IMR-90 (cell line): ENCODE results near the gene PLBD1. TPM values are rescaled to one million over a fixed set of nuclear protein-coding genes. Genes with fewer than 3 reads are reported as not detected.

Experiments used
- ATAC-seq: fragments of 200-7000 bp; cut with Tn5 transposase; 2 replicates; pipeline ENCODE4 v1.9.1; 2020; ENCODE audit warnings: low read depth, mild to moderate bottlenecking, moderate library complexity
- BruUV-seq: library from RNA; stranded (reverse); fragments of 400-500 nt; replicated peaks from 2 replicates; lab custom pipeline; 2021; lab: Mats Ljungman, UMichigan
- CTCF ChIA-PET: fragments of 300-600 bp; formaldehyde crosslinking; extraction: SDS; loops from one replicate; lab custom pipeline; 2021; ENCODE audit warnings: antibody characterized with exemption; lab: Yijun Ruan, JAX
- POLR2A ChIA-PET: fragments of 300-600 bp; sonication (Branson Sonifier 250); formaldehyde crosslinking; loops from one replicate; lab custom pipeline; 2022; ENCODE audit warnings: antibody characterized with exemption; ENCODE audit not compliant: unreplicated experiment; lab: Charles Lee
- DNase-seq: peaks from one replicate; pipeline ENCODE4 v3.0.0; 2013
- H2AFZ ChIP-seq: replicated peaks from 2 replicates; pipeline ENCODE3; 2013; ENCODE audit warnings: low read length, mild to moderate bottlenecking; ENCODE audit not compliant: poor library complexity
- H2AK5ac ChIP-seq: 2 replicates; pipeline ENCODE4 v1.6.1; 2013; ENCODE audit warnings: low read depth, low read length, inconsistent platforms
- H2AK9ac ChIP-seq: replicated peaks from 2 replicates; pipeline ENCODE3; 2013; ENCODE audit warnings: mild to moderate bottlenecking, low read depth, low read length, moderate library complexity; ENCODE audit not compliant: poor library complexity
- H2BK120ac ChIP-seq: 2 replicates; pipeline ENCODE4 v1.6.1; 2013; ENCODE audit warnings: low read depth, low read length, inconsistent platforms
- H2BK15ac ChIP-seq: 3 replicates; pipeline ENCODE4 v1.6.1; 2013; ENCODE audit warnings: low read depth, low read length, inconsistent platforms
- H2BK20ac ChIP-seq: 2 replicates; pipeline ENCODE4 v1.6.1; 2013; ENCODE audit warnings: low read depth, mild to moderate bottlenecking, inconsistent platforms, low read length, moderate library complexity
- H2BK5ac ChIP-seq: 2 replicates; pipeline ENCODE4 v1.6.1; 2013; ENCODE audit warnings: mild to moderate bottlenecking, low read depth, low read length, inconsistent platforms; ENCODE audit not compliant: poor library complexity, severe bottlenecking
- H3K14ac ChIP-seq: replicated peaks from 2 replicates; pipeline ENCODE4 v1.6.1; 2013; ENCODE audit warnings: low read depth, low read length, inconsistent platforms
- H3K18ac ChIP-seq: 2 replicates; pipeline ENCODE4 v1.6.1; 2013; ENCODE audit warnings: low read depth, low read length, control low read depth
- H3K23ac ChIP-seq: 2 replicates; pipeline ENCODE4 v1.6.1; 2013; ENCODE audit warnings: low read depth, low read length, inconsistent platforms
- H3K27ac ChIP-seq: 2 replicates; pipeline ENCODE4 v1.5.1; 2013; ENCODE audit warnings: mild to moderate bottlenecking, control low read depth, low read length; ENCODE audit not compliant: insufficient read depth
- H3K27me3 ChIP-seq: 2 replicates; pipeline ENCODE4 v1.6.1; 2013; ENCODE audit warnings: low read length; ENCODE audit not compliant: control insufficient read depth, insufficient read depth
- H3K36me3 ChIP-seq: 2 replicates; pipeline ENCODE4 v1.6.1; 2013; ENCODE audit warnings: low read length, mixed read lengths; ENCODE audit not compliant: control insufficient read depth, insufficient read depth
- H3K4ac ChIP-seq: 2 replicates; pipeline ENCODE4 v1.6.1; 2013; ENCODE audit warnings: low read depth, low read length, inconsistent platforms
- H3K4me1 ChIP-seq: 2 replicates; pipeline ENCODE4 v1.6.1; 2013; ENCODE audit warnings: low read length, mixed read lengths; ENCODE audit not compliant: control insufficient read depth, insufficient read depth
- H3K4me2 ChIP-seq: 2 replicates; pipeline ENCODE4 v1.6.1; 2013; ENCODE audit warnings: low read depth, mild to moderate bottlenecking, control low read depth, low read length, moderate library complexity
- H3K4me3 ChIP-seq: 2 replicates; pipeline ENCODE4 v1.5.1; 2013; ENCODE audit warnings: low read depth, mild to moderate bottlenecking, control low read depth, low read length, moderate library complexity; ENCODE audit not compliant: insufficient read depth
- H3K56ac ChIP-seq: 2 replicates; pipeline ENCODE4 v1.6.1; 2013; ENCODE audit warnings: low read length, inconsistent platforms; ENCODE audit not compliant: insufficient read depth; ENCODE audit errors: extremely low read depth
- H3K79me1 ChIP-seq, 2 experiments: 2 replicates each; pipeline ENCODE4 v1.6.1; 2013; ENCODE audit warnings: low read length in 2 of 2, inconsistent platforms in 1 of 2, low read depth in 1 of 2
- H3K9ac ChIP-seq: 2 replicates; pipeline ENCODE4 v1.6.1; 2013; ENCODE audit warnings: low read depth, low read length, control low read depth
- H3K9me1 ChIP-seq: 2 replicates; pipeline ENCODE4 v1.6.1; 2013; ENCODE audit warnings: low read length, inconsistent platforms; ENCODE audit not compliant: insufficient read depth
- H3K9me3 ChIP-seq: 2 replicates; pipeline ENCODE4 v1.6.1; 2013; ENCODE audit warnings: low read length; ENCODE audit not compliant: control insufficient read depth, insufficient read depth
- H4K20me1 ChIP-seq: 2 replicates; pipeline ENCODE4 v1.6.1; 2013; ENCODE audit warnings: low read length, inconsistent platforms; ENCODE audit not compliant: insufficient read depth
- H4K5ac ChIP-seq: 2 replicates; pipeline ENCODE4 v1.6.1; 2013; ENCODE audit warnings: mild to moderate bottlenecking, low read depth, low read length, control low read depth
- H4K8ac ChIP-seq, 2 experiments: 2 replicates each; pipeline ENCODE4 v1.6.1; 2013; ENCODE audit warnings: low read depth in 2 of 2, low read length in 2 of 2, control low read depth in 1 of 2, inconsistent platforms in 1 of 2
- H4K91ac ChIP-seq: 2 replicates; pipeline ENCODE4 v1.6.1; 2013; ENCODE audit warnings: low read depth, low read length, inconsistent platforms; ENCODE audit not compliant: insufficient read depth
- CEBPB ChIP-seq: IDR thresholded peaks from 2 replicates; pipeline ENCODE4 v1.6.1; 2012; ENCODE audit warnings: low read depth, low read length, improper control_type of control experiment
- ELK1 ChIP-seq: fragments of 150-350 bp; IDR thresholded peaks from 2 replicates; pipeline ENCODE4 v1.6.1; 2016; ENCODE audit warnings: low read depth, mild to moderate bottlenecking, low read length, moderate library complexity, borderline replicate concordance
- FOS ChIP-seq: fragments of 150-350 bp; IDR thresholded peaks from 2 replicates; pipeline ENCODE4 v1.6.1; 2016; ENCODE audit warnings: low read depth, low read length
- MAZ ChIP-seq: IDR thresholded peaks from 2 replicates; pipeline ENCODE4 v1.6.1; 2012; ENCODE audit warnings: low read depth, mild to moderate bottlenecking, low read length, improper control_type of control experiment, moderate library complexity, borderline replicate concordance
- RAD21 ChIP-seq: IDR thresholded peaks from 2 replicates; pipeline ENCODE4 v1.6.1; 2012; ENCODE audit warnings: low read length, improper control_type of control experiment
- RCOR1 ChIP-seq: IDR thresholded peaks from 2 replicates; pipeline ENCODE4 v1.6.1; 2012; ENCODE audit warnings: mild to moderate bottlenecking, low read length, improper control_type of control experiment; ENCODE audit not compliant: insufficient replicate concordance
- SMC3 ChIP-seq: fragments of 150-350 bp; IDR thresholded peaks from 2 replicates; pipeline ENCODE4 v1.6.1; 2016; ENCODE audit warnings: low read depth, mild to moderate bottlenecking, antibody characterized with exemption, low read length, moderate library complexity
- USF2 ChIP-seq: fragments of 150-350 bp; IDR thresholded peaks from 2 replicates; pipeline ENCODE4 v1.6.1; 2017; ENCODE audit warnings: mild to moderate bottlenecking, antibody characterized with exemption, low read length, low read depth
- WGBS, 2 experiments: methylation state at CpG; one replicate each; pipeline versions ENCODE4 v1.1.5 to v1.1.7; 2013; ENCODE audit warnings: missing lambda C conversion rate in 2 of 2; ENCODE audit not compliant: insufficient read length in 1 of 2; ENCODE audit errors: extremely low coverage in 2 of 2; 5-methylcytosine and 5-hydroxymethylcytosine counted together
- dilution Hi-C: fragments of 300-500 bp; cut with HindIII; formaldehyde crosslinking; loops from one replicate; pipeline ENCODE4 v1.14.3; 2018; ENCODE audit warnings: low sequenced_read_pairs; ENCODE audit not compliant: unreplicated experiment
- in situ Hi-C: fragments of 300-500 bp; cut with MboI; formaldehyde crosslinking; loops from 3 replicates; pipeline ENCODE4 v1.14.3; 2019; ENCODE audit warnings: low sequenced_read_pairs, inconsistent platforms, mixed read lengths
- intact Hi-C: fragments of 100-400 bp; cut with micrococcal nuclease; formaldehyde crosslinking; loops from 2 replicates; pipeline ENCODE4 v1.10.0; 2022
- polyA plus RNA-seq, 3 experiments: library from polyadenylated mRNA; depleted of rRNA; stranded (reverse); fragments of >200 nt; gene quantifications; 2 replicates each; pipeline ENCODE4 v1.2.3, GENCODE V29; 2012; ENCODE audit warnings: low replicate concordance in 1 of 3
- total RNA-seq: library from RNA; depleted of rRNA; stranded (reverse); fragments of >200 nt; gene quantifications from 2 replicates; pipeline ENCODE4 v1.2.3, GENCODE V29; 2012

The PLBD1 gene
- total and polyA plus RNA-seq, 2 of the 4 experiments (the other 2 are of a cell fraction), result under 0.01 TPM; not detected in 1

GRCh38 chr12:14564336-14564959 is 3.2 kb downstream of the PLBD1 start:
- TF ChIP-seq FOS (no peak), RCOR1 (no peak), CEBPB (no peak), RAD21 (no peak), SMC3 (no peak), ELK1 (no peak), USF2 (no peak), MAZ (no peak)
- POLR2A ChIA-PET, result no interaction called here

More at GRCh38 chr12:14564336-14564959, 3.2 kb downstream of the PLBD1 start:
- Histone ChIP-seq H2AK9ac (no peak overlapping the region), H3K4ac (no peak overlapping the region), H2BK20ac (no peak overlapping the region), H3K27ac (no peak overlapping the region), H2BK15ac (no peak overlapping the region), H3K9me3 (no peaks in the 10 kb centered on the region), H3K79me1 (no peaks in the 10 kb centered on the region), H4K91ac (no peak overlapping the region), H2BK5ac (no peak overlapping the region), H3K4me3 (no peak overlapping the region), H3K14ac (no peak overlapping the region), H3K4me1 (no peaks in the 10 kb centered on the region), H3K9ac (no peak overlapping the region), H2AFZ (no peak overlapping the region), H3K18ac (no peak overlapping the region), H3K23ac (no peak overlapping the region), H3K56ac (no peak overlapping the region), H4K5ac (no peak overlapping the region), H3K36me3 (no peaks in the 10 kb centered on the region), H2AK5ac (no peak overlapping the region), H3K4me2 (no peak overlapping the region), H3K9me1 (no peaks in the 10 kb centered on the region), H2BK120ac (no peak overlapping the region), H4K20me1 (no peaks in the 10 kb centered on the region), H3K27me3 (no peaks in the 10 kb centered on the region; the same call in none of the 2 replicates), H4K8ac (no peak overlapping the region)
- no CpG with 5 or more reads among the region's 2 CpGs for WGBS, 2 experiments
- no TSS peak for BruUV-seq
- CTCF ChIA-PET, result no interaction called here
- ATAC-seq (no peak), DNase-seq (no peak)
- intact Hi-C loops, result no loop called here
- in situ Hi-C loops, result no loop called here
- dilution Hi-C loops, result no loop called here
